Sigmoid colon (tissue), 6 donors: ENCODE data around the gene LASP1NB.
"Not testable (repeated sequence)": the region's sequence is repeated elsewhere in the genome, so short reads cannot be mapped to it uniquely, and the experiment has no call there.

Source experiments
- DNase-seq: peaks from one replicate; pipeline ENCODE4 v3.0.0-alpha.2; 2019
- H3K27ac ChIP-seq, 4 donors: fragments of 200-600 bp; sonication (generic); one replicate each; pipeline ENCODE4 v1.5.1; 2016 to 2019; ENCODE audit warnings: mild to moderate bottlenecking in 1 of 4
- H3K27me3 ChIP-seq, 3 donors: fragments of 200-600 bp; sonication (generic); one replicate each; pipeline ENCODE4 v1.5.1; 2019; ENCODE audit warnings: mild to moderate bottlenecking in 1 of 3
- H3K36me3 ChIP-seq, 4 donors: fragments of 200-600 bp; sonication (generic); one replicate each; pipeline ENCODE4 v1.5.1; 2016 to 2019
- H3K4me1 ChIP-seq, 4 donors: fragments of 200-600 bp; sonication (generic); one replicate each; pipeline ENCODE4 v1.5.1; 2017 to 2019
- H3K4me3 ChIP-seq, 4 donors: fragments of 200-600 bp; sonication (generic); one replicate each; pipeline ENCODE4 v1.5.1; 2017 to 2019; ENCODE audit warnings: mild to moderate bottlenecking in 2 of 4, moderate library complexity in 1 of 4
- H3K9me3 ChIP-seq, 4 donors: fragments of 200-600 bp in 3 of 4; sonication (generic) in 3 of 4; one replicate each; pipeline versions ENCODE4 v1.5.1 to v1.6.1; 2013 to 2019
- CTCF ChIP-seq, 4 experiments: fragments of 450-650 bp in 3 of 4; fragments of 200-600 bp in 1 of 4; IDR thresholded peaks; one replicate each; pipeline ENCODE4 v1.5.1; 2016 to 2019; ENCODE audit warnings: antibody characterized with exemption in 4 of 4, mild to moderate bottlenecking in 3 of 4, moderate library complexity in 2 of 4
- EP300 ChIP-seq, 4 donors: sonication (generic); formaldehyde crosslinking; IDR thresholded peaks; one replicate each; pipeline ENCODE4 v1.6.1; 2017; ENCODE audit warnings: antibody characterized with exemption in 4 of 4
- POLR2A ChIP-seq, 2 donors: fragments of 450-650 bp; IDR thresholded peaks; one replicate each; pipeline ENCODE4 v1.6.1; 2016; ENCODE audit warnings: antibody characterized with exemption in 2 of 2, mild to moderate bottlenecking in 2 of 2, moderate library complexity in 2 of 2
- POLR2AphosphoS5 ChIP-seq, 4 donors: sonication (generic); formaldehyde crosslinking; IDR thresholded peaks; one replicate each; pipeline ENCODE4 v1.6.1; 2017; ENCODE audit warnings: antibody characterized with exemption in 4 of 4
- WGBS, 2 donors: extraction: QIAGEN DNeasy Blood & Tissue Kit; methylation state at CpG; one replicate each; pipeline ENCODE4 v1.1.7; 2013; 5-methylcytosine and 5-hydroxymethylcytosine counted together
- intact Hi-C: fragments of 100-400 bp; cut with DNase I; formaldehyde crosslinking; loops from one replicate; pipeline ENCODE4 v1.15.1; 2023
- donor health status: healthy with polysubstance abuse.
- donor health status: healthy.

LASP1NB gene

GRCh38 chr17:38942696-38943334 is 17.4 kb downstream of the LASP1NB start:
- no peak for DNase-seq
- peaks cover 0 to 16% (median 10%) of the 10 kb centered on the region in 4 donors for H3K4me1 ChIP-seq
- H3K36me3 ChIP-seq: no peaks in the 10 kb centered on the region
- no peak for TF ChIP-seq POLR2AphosphoS5 (IDR thresholded peaks at IDR 0.05)
- no peak for TF ChIP-seq CTCF (IDR thresholded peaks at IDR 0.05)
- TF ChIP-seq EP300 (IDR thresholded peaks at IDR 0.05): no peak
- no peak for TF ChIP-seq POLR2A (IDR thresholded peaks at IDR 0.05)
- intact Hi-C loops: no loop called here
- H3K27me3 ChIP-seq: no peaks in the 10 kb centered on the region
- no peaks in the 10 kb centered on the region for H3K9me3 ChIP-seq
- H3K4me3 ChIP-seq: no peak overlapping the region
- 42 to 64% methylated on average over 4 of the region's 4 CpGs for WGBS, 2 donors
- H3K27ac ChIP-seq: peak overlapping the region in 1 of 4 donors; percentile 24

- Histone ChIP-seq H3K27ac (no peak overlapping the region), H3K4me3 (no peak overlapping the region), H3K36me3 (no peaks in the 10 kb centered on the region), H3K4me1 (peaks cover 0 to 16% (median 10%) of the 10 kb centered on the region in 4 donors), H3K9me3 (no peaks in the 10 kb centered on the region), H3K27me3 (no peaks in the 10 kb centered on the region)
- intact Hi-C loops: no loop called here
- 35 to 62% methylated on average over 8 of the region's 8 CpGs for WGBS, 2 donors
- TF ChIP-seq POLR2AphosphoS5 (IDR thresholded peaks at IDR 0.05): no peak
- no peak for TF ChIP-seq POLR2A (IDR thresholded peaks at IDR 0.05)
- no peak for DNase-seq
Observed at GRCh38 chr17:38943607-38944006, 18.2 kb downstream of the LASP1NB start.

GRCh38 chr17:38947189-38947588 is 21.8 kb downstream of the LASP1NB start:
- H3K36me3 ChIP-seq: no peaks in the 10 kb centered on the region
- peaks cover 0 to 15% (median 10%) of the 10 kb centered on the region in 4 donors for H3K4me1 ChIP-seq
- DNase-seq: no peak
- no peaks in the 10 kb centered on the region for H3K27me3 ChIP-seq
- 86 to 94% methylated on average over 2 of the region's 2 CpGs for WGBS, 2 donors
- TF ChIP-seq EP300 (IDR thresholded peaks at IDR 0.05) (no peak), POLR2AphosphoS5 (IDR thresholded peaks at IDR 0.05) (no peak), POLR2A (IDR thresholded peaks at IDR 0.05) (no peak), CTCF (IDR thresholded peaks at IDR 0.05) (no peak)
- H3K9me3 ChIP-seq: no peaks in the 10 kb centered on the region
- no peak overlapping the region for H3K4me3 ChIP-seq
- H3K27ac ChIP-seq: no peak overlapping the region
- intact Hi-C loops: no loop called here

- H3K4me1 ChIP-seq, H3K4me3 ChIP-seq, intact Hi-C loops, H3K9me3 ChIP-seq, H3K27ac ChIP-seq, H3K36me3 ChIP-seq, H3K27me3 ChIP-seq, DNase-seq: not testable (repeated sequence)
- WGBS, 2 donors: 61 to 84% methylated on average over 7 of the region's 7 CpGs
Observed at GRCh38 chr17:38953800-38954199, 28.4 kb downstream of the LASP1NB start.

GRCh38 chr17:38958326-38958725 is 32.9 kb downstream of the LASP1NB start:
- Histone ChIP-seq H3K9me3 (no peaks in the 10 kb centered on the region), H3K4me1 (peaks cover 0 to 11% (median 0%) of the 10 kb centered on the region in 4 donors), H3K27me3 (no peaks in the 10 kb centered on the region), H3K36me3 (no peaks in the 10 kb centered on the region), H3K4me3 (no peak overlapping the region), H3K27ac (peak overlapping the region in 1 of 4 donors; percentile 70)
- TF ChIP-seq POLR2A (IDR thresholded peaks at IDR 0.05): no peak
- TF ChIP-seq POLR2AphosphoS5 (IDR thresholded peaks at IDR 0.05): no peak
- TF ChIP-seq EP300 (IDR thresholded peaks at IDR 0.05): no peak
- TF ChIP-seq CTCF (IDR thresholded peaks at IDR 0.05): no peak
- intact Hi-C loops: no loop called here
- 2 to 3% methylated on average over 1 of the region's 1 CpG for WGBS, 2 donors
- no peak for DNase-seq

GRCh38 chr17:38958756-38959155 is 33.3 kb downstream of the LASP1NB start:
- TF ChIP-seq EP300 (IDR thresholded peaks at IDR 0.05) (no peak), CTCF (IDR thresholded peaks at IDR 0.05) (no peak), POLR2A (IDR thresholded peaks at IDR 0.05) (no peak), POLR2AphosphoS5 (IDR thresholded peaks at IDR 0.05) (no peak)
- Histone ChIP-seq H3K36me3 (no peaks in the 10 kb centered on the region), H3K27me3 (no peaks in the 10 kb centered on the region), H3K27ac (peak overlapping the region in 1 of 4 donors; percentile 70), H3K4me1 (peaks cover 0 to 11% (median 0%) of the 10 kb centered on the region in 4 donors), H3K4me3 (no peak overlapping the region), H3K9me3 (no peaks in the 10 kb centered on the region)
- DNase-seq: no peak
- intact Hi-C loops: no loop called here
